Breast epithelium (tissue), 4 donors: Measurements from ENCODE around the gene KCTD15. TPM values are rescaled to one million over a fixed set of nuclear protein-coding genes. Genes with fewer than 3 reads are reported as not detected.

ENCODE experiments used
- DNase-seq, 2 donors: peaks; one replicate each; pipeline ENCODE4 v3.0.0-alpha.2; 2019; ENCODE audit warnings: low spot score in 2 of 2
- H3K27ac ChIP-seq, 2 donors: fragments of 200-600 bp; sonication (generic) in 1 of 2; one replicate each; pipeline ENCODE4 v1.5.1; 2016 to 2019; ENCODE audit warnings: mild to moderate bottlenecking in 1 of 2
- H3K27me3 ChIP-seq, 2 donors: fragments of 200-600 bp; sonication (generic) in 1 of 2; one replicate each; pipeline versions ENCODE4 v1.5.1 to v1.6.0; 2017 to 2019; ENCODE audit warnings: control low read depth in 1 of 2, mild to moderate bottlenecking in 1 of 2
- H3K36me3 ChIP-seq: fragments of 200-600 bp; one replicate; pipeline ENCODE4 v1.5.1; 2019
- H3K4me1 ChIP-seq, 2 donors: fragments of 200-600 bp; sonication (generic); one replicate each; pipeline ENCODE4 v1.5.1; 2016 to 2019; ENCODE audit warnings: control low read depth in 1 of 2
- H3K4me3 ChIP-seq, 3 donors: fragments of 200-600 bp; sonication (generic); 1 replicate in 2 of 3; 2 replicates in 1 of 3; pipeline ENCODE4 v1.5.1; 2016 to 2019; ENCODE audit warnings: mild to moderate bottlenecking in 3 of 3, moderate library complexity in 2 of 3
- H3K9me3 ChIP-seq, 2 donors: fragments of 200-600 bp; sonication (generic) in 1 of 2; one replicate each; pipeline ENCODE4 v1.5.1; 2016 to 2019; ENCODE audit warnings: control low read depth in 1 of 2
- CTCF ChIP-seq, 3 donors: fragments of 450-650 bp; IDR thresholded peaks; one replicate each; pipeline ENCODE4 v1.5.1; 2016 to 2017; ENCODE audit warnings: antibody characterized with exemption in 3 of 3, mild to moderate bottlenecking in 3 of 3, moderate library complexity in 3 of 3
- POLR2A ChIP-seq: fragments of 450-650 bp; IDR thresholded peaks from one replicate; pipeline ENCODE4 v1.6.1; 2016; ENCODE audit warnings: antibody characterized with exemption, mild to moderate bottlenecking, moderate library complexity
- POLR2AphosphoS5 ChIP-seq, 3 donors: sonication (generic); formaldehyde crosslinking; IDR thresholded peaks; one replicate each; pipeline ENCODE4 v1.6.1; 2017; ENCODE audit warnings: antibody characterized with exemption in 3 of 3
- intact Hi-C: fragments of 100-400 bp; cut with DNase I; formaldehyde crosslinking; loops from one replicate; pipeline ENCODE4 v1.15.1; 2023; ENCODE audit warnings: low total_unique reads
- total RNA-seq, 3 donors: library from RNA; depleted of rRNA; stranded (reverse); fragments of >200 nt; gene quantifications; one replicate each; pipeline ENCODE4 v1.1.0, GENCODE V29; 2016

KCTD15 gene
- total RNA-seq, 3 donors from 2014 or later: 14.6 to 52.4 (median 36.1) TPM

GRCh38 chr19:33784432-33784831 is 12.2 kb upstream of the KCTD15 start:
- peaks cover 0 to 28% of the 10 kb centered on the region in 2 donors for H3K27me3 ChIP-seq
- H3K27ac ChIP-seq: no peak overlapping the region
- intact Hi-C loops: no loop called here
- H3K4me3 ChIP-seq: no peak overlapping the region
- no peaks in the 10 kb centered on the region for H3K36me3 ChIP-seq
- DNase-seq: no peak
- H3K4me1 ChIP-seq: no peaks in the 10 kb centered on the region
- TF ChIP-seq POLR2A (no peak), CTCF (IDR thresholded peaks at IDR 0.05) (no peak), POLR2AphosphoS5 (IDR thresholded peaks at IDR 0.05) (no peak)
- H3K9me3 ChIP-seq: no peaks in the 10 kb centered on the region

- Histone ChIP-seq H3K27me3 (peaks cover 0 to 14% of the 10 kb centered on the region in 2 donors), H3K27ac (no peak overlapping the region), H3K4me3 (no peak overlapping the region), H3K36me3 (no peaks in the 10 kb centered on the region), H3K4me1 (no peaks in the 10 kb centered on the region), H3K9me3 (no peaks in the 10 kb centered on the region)
- DNase-seq: no peak
- intact Hi-C loops: no loop called here
- TF ChIP-seq POLR2A (no peak), POLR2AphosphoS5 (IDR thresholded peaks at IDR 0.05) (no peak), CTCF (IDR thresholded peaks at IDR 0.05) (no peak)
Observed at GRCh38 chr19:33785795-33786194, 10.9 kb upstream of the KCTD15 start.

- H3K4me3 ChIP-seq: no peak overlapping the region
- H3K27ac ChIP-seq: no peak overlapping the region
- H3K4me1 ChIP-seq: no peaks in the 10 kb centered on the region
- H3K27me3 ChIP-seq: peaks cover 0 to 9% of the 10 kb centered on the region in 2 donors
- no peaks in the 10 kb centered on the region for H3K9me3 ChIP-seq
- H3K36me3 ChIP-seq: no peaks in the 10 kb centered on the region
- DNase-seq: no peak
- intact Hi-C loops: no loop called here
- TF ChIP-seq POLR2AphosphoS5 (IDR thresholded peaks at IDR 0.05): no peak
- no peak for TF ChIP-seq POLR2A
- TF ChIP-seq CTCF (IDR thresholded peaks at IDR 0.05): no peak
Observed at GRCh38 chr19:33788676-33789075, 8.0 kb upstream of the KCTD15 start.

GRCh38 chr19:33789344-33789743 is 7.3 kb upstream of the KCTD15 start:
- intact Hi-C loops: no loop called here
- no peaks in the 10 kb centered on the region for H3K9me3 ChIP-seq
- H3K4me3 ChIP-seq: no peak overlapping the region
- DNase-seq: no peak
- no peak for TF ChIP-seq POLR2AphosphoS5 (IDR thresholded peaks at IDR 0.05)
- TF ChIP-seq POLR2A: no peak
- TF ChIP-seq CTCF (IDR thresholded peaks at IDR 0.05): no peak
- H3K36me3 ChIP-seq: no peaks in the 10 kb centered on the region
- H3K27ac ChIP-seq: no peak overlapping the region
- H3K27me3 ChIP-seq: peaks cover 0 to 8% of the 10 kb centered on the region in 2 donors
- H3K4me1 ChIP-seq: peaks cover under 1 to 2% of the 10 kb centered on the region in 2 donors

GRCh38 chr19:33794683-33795369 is 1.8 kb upstream of the KCTD15 start:
- Histone ChIP-seq H3K4me3 (peak overlapping the region; percentile 61 to 99 (median 86)), H3K9me3 (no peaks in the 10 kb centered on the region), H3K4me1 (peaks cover 6 to 7% of the 10 kb centered on the region in 2 donors), H3K36me3 (no peaks in the 10 kb centered on the region), H3K27ac (peak overlapping the region; percentile 95 to 99), H3K27me3 (no peaks in the 10 kb centered on the region)
- no peak for DNase-seq
- TF ChIP-seq CTCF (IDR thresholded peaks at IDR 0.05) (peak in 1 of 3 donors; percentile 73), POLR2A (no peak)
- intact Hi-C loops: no loop called here
